Spleen (tissue), 11 donors: Measurements from ENCODE around the gene TMED8. TPM values are rescaled to one million over a fixed set of nuclear protein-coding genes. Genes with fewer than 3 reads are reported as not detected.

Source experiments
- DNase-seq: peaks from one replicate; pipeline ENCODE4 v3.0.0-alpha.2; 2020
- H3K27ac ChIP-seq, 8 donors: fragments of 200-600 bp; sonication (generic) in 7 of 8; 1 replicate in 4 of 8; 2 replicates in 4 of 8; pipeline versions ENCODE4 v1.5.0 to v1.8.0; 2016 to 2021; ENCODE audit warnings: inconsistent platforms in 4 of 8, mild to moderate bottlenecking in 4 of 8, moderate library complexity in 1 of 8
- H3K27me3 ChIP-seq, 7 donors: fragments of 200-600 bp; sonication (generic) in 6 of 7; replicated peaks in 1 of 7; 1 replicate in 4 of 7; 2 replicates in 3 of 7; pipeline versions ENCODE4 v1.5.0 to v1.8.0; 2016 to 2021; ENCODE audit warnings: inconsistent platforms in 3 of 7, mild to moderate bottlenecking in 1 of 7
- H3K36me3 ChIP-seq, 6 donors: fragments of 200-600 bp; sonication (generic) in 5 of 6; 1 replicate in 4 of 6; 2 replicates in 2 of 6; pipeline versions ENCODE4 v1.5.0 to v1.8.0; 2016 to 2021; ENCODE audit warnings: inconsistent platforms in 2 of 6
- H3K4me1 ChIP-seq, 6 donors: fragments of 200-600 bp; sonication (generic) in 5 of 6; 1 replicate in 3 of 6; 2 replicates in 3 of 6; pipeline versions ENCODE4 v1.5.0 to v1.8.0; 2016 to 2021; ENCODE audit warnings: inconsistent platforms in 3 of 6
- H3K4me3 ChIP-seq, 8 donors: fragments of 200-600 bp; sonication (generic) in 7 of 8; 1 replicate in 4 of 8; 2 replicates in 4 of 8; pipeline versions ENCODE4 v1.5.0 to v1.8.0; 2016 to 2021; ENCODE audit warnings: inconsistent platforms in 4 of 8, mild to moderate bottlenecking in 4 of 8, moderate library complexity in 2 of 8
- H3K9me3 ChIP-seq, 8 donors: fragments of 200-600 bp; sonication (generic) in 7 of 8; 1 replicate in 4 of 8; 2 replicates in 4 of 8; pipeline versions ENCODE4 v1.5.0 to v1.8.0; 2016 to 2021; ENCODE audit warnings: inconsistent platforms in 4 of 8
- CTCF ChIP-seq, 11 experiments: fragments of 200-600 bp in 7 of 11; fragments of 450-650 bp in 4 of 11; sonication (generic) in 4 of 11; IDR thresholded peaks in 8 of 11; conservative IDR thresholded peaks in 3 of 11; 1 replicate in 7 of 11; 2 replicates in 4 of 11; pipeline versions ENCODE4 v1.4.0 to v1.8.0; 2016 to 2021; ENCODE audit warnings: antibody characterized with exemption in 11 of 11, inconsistent platforms in 4 of 11, mild to moderate bottlenecking in 1 of 11
- POLR2A ChIP-seq, 3 donors: fragments of 450-650 bp; IDR thresholded peaks; one replicate each; pipeline ENCODE4 v1.5.1; 2017; ENCODE audit warnings: antibody characterized with exemption in 3 of 3, mild to moderate bottlenecking in 1 of 3
- POLR2AphosphoS5 ChIP-seq, 3 donors: sonication (generic); formaldehyde crosslinking; IDR thresholded peaks; one replicate each; pipeline ENCODE4 v1.5.1; 2017; ENCODE audit warnings: antibody characterized with exemption in 3 of 3
- WGBS, 5 donors: extraction: QIAGEN DNeasy Blood & Tissue Kit in 3 of 5; methylation state at CpG; one replicate each; pipeline versions ENCODE4 v1.1.5 to v1.1.7; 2013 to 2018; 5-methylcytosine and 5-hydroxymethylcytosine counted together
- intact Hi-C: fragments of 100-400 bp; cut with DNase I; formaldehyde crosslinking; loops from one replicate; pipeline ENCODE4 v1.15.0; 2023; ENCODE audit warnings: low total_unique reads
- polyA plus RNA-seq, 3 donors: library from polyadenylated mRNA; stranded (reverse); fragments of 200-250 nt; gene quantifications; one replicate each; pipeline ENCODE4 v1.2.1, GENCODE V29; 2013
- total RNA-seq, 7 donors: library from RNA; depleted of rRNA in 3 of 7; stranded (reverse); fragments of >200 nt in 3 of 7; fragmentation: NEBNext Ultra II Directional in 4 of 7; extraction: Animal tissue kit (Norgen Biotek cat#: 25700) in 4 of 7; gene quantifications; one replicate each; pipeline versions ENCODE4 v1.1.0 to v1.2.1, GENCODE V29; 2016 to 2021
- donor health status: healthy with polysubstance abuse.
- donor health status: DM: no; HTN: no; CAD: no; lungs with moderate emphysema.
- donor health status: DM: no; HTN: no; CAD: no.
- donor health status: Bipolar disorder and iron deficiency.
- donor health status: healthy.
- donor health status: DM: no; HTN: no; CAD: no.
- donor health status: DM: yes; HTN: yes; CAD: no.

TMED8 gene
- total and polyA plus RNA-seq, 10 donors = 8.1 to 32.3 (median 21.4) TPM

- Histone ChIP-seq H3K27me3 (no peaks in the 10 kb centered on the region), H3K4me1 (peaks cover 0 to 18% (median 2%) of the 10 kb centered on the region in 6 donors), H3K4me3 (no peak overlapping the region), H3K9me3 (no peaks in the 10 kb centered on the region), H3K36me3 (peaks cover 0 to 7% (median 0%) of the 10 kb centered on the region in 6 donors), H3K27ac (no peak overlapping the region)
- no peak for TF ChIP-seq POLR2AphosphoS5 (IDR thresholded peaks at IDR 0.05)
- TF ChIP-seq CTCF (IDR thresholded peaks at IDR 0.05 in 8 of 11, conservative IDR thresholded peaks at IDR 0.05 in 3 of 11) = no peak
- TF ChIP-seq POLR2A (IDR thresholded peaks at IDR 0.05) = no peak
- intact Hi-C loops = loop anchor here (5.0 to 10.0 kb wide), 2 partner anchors 162 to 439 kb away; no protein-coding TSS in a partner anchor
- WGBS, 5 donors = 38 to 63% (median 51%) methylated on average over 2 of the region's 2 CpGs
- DNase-seq = no peak
Measured at GRCh38 chr14:77314043-77314442, 62.9 kb downstream of the TMED8 start.

DNA sequence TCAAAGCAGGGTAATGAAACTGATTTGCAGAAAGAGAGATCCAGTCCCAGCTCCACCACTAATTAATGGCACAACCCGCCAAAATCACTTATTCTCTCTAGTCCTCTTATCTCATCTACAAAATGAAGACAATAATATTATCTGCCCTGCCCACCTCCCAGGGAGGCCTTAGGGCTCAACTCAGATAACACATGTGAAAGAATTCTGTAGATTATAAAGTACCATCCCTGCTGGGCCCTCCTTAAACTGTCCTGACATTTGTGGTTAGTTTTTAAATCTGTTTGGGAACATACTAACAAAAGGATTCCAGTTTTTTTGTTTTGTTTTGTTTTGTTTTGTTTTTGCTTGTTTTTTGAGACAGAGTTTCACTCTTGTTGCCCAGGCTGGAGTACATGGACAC lies 63.5 kb downstream of the TMED8 start:
- Histone ChIP-seq H3K36me3 (peaks cover 0 to 7% (median 0%) of the 10 kb centered on the region in 6 donors), H3K27ac (no peak overlapping the region), H3K4me1 (peaks cover 0 to 21% (median 2%) of the 10 kb centered on the region in 6 donors), H3K4me3 (no peak overlapping the region), H3K9me3 (no peaks in the 10 kb centered on the region), H3K27me3 (no peaks in the 10 kb centered on the region)
- intact Hi-C loops = loop anchor here (5.0 to 10.0 kb wide), 2 partner anchors 161 to 439 kb away; no protein-coding TSS in a partner anchor
- no peak for DNase-seq
- 75 to 86% (median 79%) methylated on average over 1 of the region's 1 CpG for WGBS, 5 donors
- TF ChIP-seq POLR2A (IDR thresholded peaks at IDR 0.05) = no peak
- TF ChIP-seq CTCF (IDR thresholded peaks at IDR 0.05 in 8 of 11, conservative IDR thresholded peaks at IDR 0.05 in 3 of 11) = no peak
- TF ChIP-seq POLR2AphosphoS5 (IDR thresholded peaks at IDR 0.05) = no peak

- H3K27ac ChIP-seq = no peak overlapping the region
- intact Hi-C loops = loop anchor here (5.0 to 10.0 kb wide), 2 partner anchors 159 to 436 kb away; no protein-coding TSS in a partner anchor
- no peak overlapping the region for H3K4me3 ChIP-seq
- TF ChIP-seq CTCF (IDR thresholded peaks at IDR 0.05 in 8 of 11, conservative IDR thresholded peaks at IDR 0.05 in 3 of 11) (no peak), POLR2AphosphoS5 (IDR thresholded peaks at IDR 0.05) (no peak), POLR2A (IDR thresholded peaks at IDR 0.05) (no peak)
- peaks cover 0 to 7% (median 0%) of the 10 kb centered on the region in 6 donors for H3K36me3 ChIP-seq
- 94 to 100% (median 98%) methylated on average over 2 of the region's 2 CpGs for WGBS, 5 donors
- H3K4me1 ChIP-seq = peaks cover 0 to 21% (median 2%) of the 10 kb centered on the region in 6 donors
- H3K9me3 ChIP-seq = no peaks in the 10 kb centered on the region
- H3K27me3 ChIP-seq = no peaks in the 10 kb centered on the region
- DNase-seq = no peak
Measured at GRCh38 chr14:77311217-77311616, 65.7 kb downstream of the TMED8 start.

GRCh38 chr14:77310026-77310425 lies 66.9 kb downstream of the TMED8 start:
- peaks cover 0 to 19% (median 3%) of the 10 kb centered on the region in 6 donors for H3K36me3 ChIP-seq
- DNase-seq = no peak
- 78 to 88% (median 86%) methylated on average over 4 of the region's 4 CpGs for WGBS, 5 donors
- no peak overlapping the region for H3K4me3 ChIP-seq
- no peak overlapping the region for H3K27ac ChIP-seq
- no peaks in the 10 kb centered on the region for H3K9me3 ChIP-seq
- TF ChIP-seq CTCF (IDR thresholded peaks at IDR 0.05 in 8 of 11, conservative IDR thresholded peaks at IDR 0.05 in 3 of 11) = no peak
- no peak for TF ChIP-seq POLR2A (IDR thresholded peaks at IDR 0.05)
- no peak for TF ChIP-seq POLR2AphosphoS5 (IDR thresholded peaks at IDR 0.05)
- no peaks in the 10 kb centered on the region for H3K27me3 ChIP-seq
- H3K4me1 ChIP-seq = peaks cover 0 to 15% (median 2%) of the 10 kb centered on the region in 6 donors
- intact Hi-C loops = loop anchor here (5.0 to 10.0 kb wide), 2 partner anchors 158 to 435 kb away; no protein-coding TSS in a partner anchor
